G401.6 (cell line): ENCODE measurements around the gene KCNIP1.

Experiments used
- FAIRE-seq: peaks from 2 replicates; lab custom pipeline; 2012; peaks lifted over from hg19 to GRCh38; lab: Jason Lieb, UNC

Gene KCNIP1

DNA sequence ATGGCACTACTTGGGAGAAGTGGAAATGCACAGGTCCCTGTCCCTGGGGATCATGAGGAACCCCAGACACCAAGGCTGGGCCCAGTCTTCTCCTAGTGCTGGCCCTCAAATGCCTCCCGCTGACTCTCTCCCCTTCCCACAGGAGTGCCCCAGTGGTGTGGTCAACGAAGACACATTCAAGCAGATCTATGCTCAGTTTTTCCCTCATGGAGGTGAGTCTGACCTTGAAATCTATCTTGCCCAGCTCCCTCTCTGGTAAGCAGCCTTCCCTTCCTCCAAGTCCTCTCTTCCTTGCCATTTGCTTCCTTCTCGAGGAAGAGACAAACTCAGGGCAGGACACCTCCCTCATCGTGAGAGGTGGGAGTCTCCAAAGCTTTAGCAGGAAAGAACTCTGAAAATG is 216.4 kb downstream of the KCNIP1 start:
- no peak for FAIRE-seq

DNA sequence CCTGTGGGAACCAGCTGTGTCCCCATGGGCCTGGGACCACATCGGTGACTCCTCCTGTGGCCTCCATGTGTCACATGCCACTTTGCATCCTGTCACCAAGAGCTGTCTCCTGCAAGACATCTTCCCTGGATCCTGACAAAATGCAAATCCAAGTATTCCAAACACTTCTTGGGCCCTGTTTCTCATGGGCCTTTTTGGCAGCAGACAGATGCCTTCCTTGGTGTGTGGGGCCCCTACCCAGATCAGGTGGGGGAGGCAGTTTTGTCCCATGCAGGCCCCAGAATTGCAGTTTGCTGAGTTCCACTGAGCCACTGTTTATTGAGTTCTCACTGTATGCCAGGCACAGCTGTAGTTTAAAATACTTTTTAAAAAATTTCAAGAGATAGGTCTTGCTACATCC is 217.2 kb downstream of the KCNIP1 start:
- FAIRE-seq = no peak

DNA sequence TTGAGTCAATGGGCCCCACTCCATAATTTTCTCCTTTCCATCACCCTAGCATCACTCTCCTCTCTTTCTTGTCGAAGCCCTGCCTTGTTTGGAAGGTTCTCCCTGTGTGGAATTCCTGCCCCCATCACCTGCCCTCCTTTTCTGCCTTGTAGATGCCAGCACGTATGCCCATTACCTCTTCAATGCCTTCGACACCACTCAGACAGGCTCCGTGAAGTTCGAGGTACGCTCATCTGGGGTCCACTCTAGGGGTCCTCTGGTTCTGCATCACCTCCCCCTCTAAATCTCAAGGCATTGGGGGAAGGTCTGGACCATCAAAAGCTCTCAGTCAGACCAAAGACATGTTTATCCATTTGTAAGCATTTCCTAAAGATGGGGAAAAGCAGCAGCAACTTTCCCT is 217.9 kb downstream of the KCNIP1 start:
- no peak for FAIRE-seq

DNA sequence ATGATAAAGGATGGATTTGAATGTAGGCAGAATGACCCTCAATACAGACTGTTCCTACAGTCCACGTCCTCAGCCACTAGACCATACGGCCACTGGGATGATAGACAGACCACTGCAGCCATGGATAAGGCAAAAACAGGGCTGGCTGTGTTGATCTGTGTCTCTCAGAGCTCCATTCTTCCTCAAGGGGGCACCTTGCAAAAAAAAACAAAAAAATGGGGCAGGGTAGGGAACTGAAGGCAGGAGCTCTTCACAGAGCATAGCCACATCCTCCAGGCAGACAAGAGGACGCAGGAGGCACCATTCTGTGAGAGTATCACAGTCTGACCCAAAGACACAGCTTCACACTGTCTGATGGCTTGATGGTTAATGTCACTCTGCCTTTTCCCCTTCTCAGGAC is 218.5 kb downstream of the KCNIP1 start:
- no peak for FAIRE-seq

DNA sequence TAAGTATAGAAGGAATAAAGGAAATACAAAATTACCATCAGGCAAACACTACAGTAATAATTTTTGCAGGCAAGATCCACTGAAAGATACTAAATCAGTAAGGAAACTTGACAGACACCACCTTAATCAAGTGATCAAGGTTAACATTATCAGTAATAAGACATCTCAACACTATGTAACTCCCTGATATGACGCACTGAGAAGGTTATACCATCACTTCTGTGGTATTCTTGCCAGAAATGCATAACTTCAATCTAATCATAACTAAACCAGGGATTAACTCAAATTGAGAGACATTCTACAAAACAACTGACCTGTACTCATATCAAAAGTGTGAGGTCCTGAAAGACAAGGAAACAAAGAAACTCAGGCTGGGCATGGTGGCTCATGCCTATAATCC is 227.2 kb downstream of the KCNIP1 start:
- no peak for FAIRE-seq

DNA sequence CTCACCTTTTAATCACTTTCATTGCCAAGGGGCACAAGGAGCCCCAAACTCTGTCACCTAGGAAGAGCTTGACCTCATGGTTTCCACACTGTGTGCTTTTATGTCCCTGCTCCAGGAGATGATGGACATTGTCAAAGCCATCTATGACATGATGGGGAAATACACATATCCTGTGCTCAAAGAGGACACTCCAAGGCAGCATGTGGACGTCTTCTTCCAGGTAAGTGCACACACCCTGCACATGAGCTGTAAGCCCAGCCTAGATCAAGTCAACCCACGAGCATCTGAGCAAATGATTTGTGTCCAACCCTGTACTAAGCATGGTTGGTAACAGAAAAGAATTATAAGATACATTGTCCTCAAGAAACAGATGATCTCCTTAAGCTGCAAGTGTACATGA is 228.9 kb downstream of the KCNIP1 start:
- FAIRE-seq = no peak

DNA sequence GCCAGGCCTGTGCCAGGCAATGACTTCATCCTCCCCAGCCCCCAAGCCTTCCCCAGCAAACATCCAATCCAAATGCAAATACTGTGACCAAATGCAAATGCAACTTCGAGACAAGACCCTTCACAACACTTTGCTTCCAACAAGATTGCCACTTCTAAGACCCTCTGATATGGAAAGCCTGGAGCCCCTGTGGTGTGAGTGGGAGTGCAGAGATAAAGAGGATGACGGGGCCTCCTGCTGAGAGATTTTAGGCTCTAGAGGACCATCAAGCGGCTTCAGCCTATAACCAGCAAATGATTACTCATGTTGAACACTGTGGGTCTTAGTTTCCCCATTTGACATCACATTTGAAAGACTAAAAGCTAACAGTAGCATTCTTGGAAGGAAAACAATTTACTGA is 233.1 kb downstream of the KCNIP1 start:
- no peak for FAIRE-seq

DNA sequence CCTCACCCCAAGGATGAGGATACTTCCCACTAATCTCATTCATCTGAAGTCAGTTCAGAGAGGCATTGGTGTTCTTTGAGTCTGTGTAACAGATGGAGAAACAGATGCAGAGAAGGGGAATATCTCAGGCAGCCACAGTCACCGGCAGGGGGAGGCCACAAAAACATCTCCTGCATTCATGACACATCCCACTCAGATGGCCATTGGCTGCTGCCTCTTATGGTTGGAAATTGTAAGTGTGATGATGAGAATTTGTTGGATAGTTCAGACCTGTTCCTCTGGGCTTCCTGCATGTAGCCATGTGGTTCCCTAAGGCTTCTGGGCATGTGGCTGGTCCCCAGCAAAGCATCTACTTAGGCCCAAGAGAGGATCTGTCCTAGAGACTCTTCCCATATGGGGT is 233.8 kb downstream of the KCNIP1 start:
- FAIRE-seq = no peak

DNA sequence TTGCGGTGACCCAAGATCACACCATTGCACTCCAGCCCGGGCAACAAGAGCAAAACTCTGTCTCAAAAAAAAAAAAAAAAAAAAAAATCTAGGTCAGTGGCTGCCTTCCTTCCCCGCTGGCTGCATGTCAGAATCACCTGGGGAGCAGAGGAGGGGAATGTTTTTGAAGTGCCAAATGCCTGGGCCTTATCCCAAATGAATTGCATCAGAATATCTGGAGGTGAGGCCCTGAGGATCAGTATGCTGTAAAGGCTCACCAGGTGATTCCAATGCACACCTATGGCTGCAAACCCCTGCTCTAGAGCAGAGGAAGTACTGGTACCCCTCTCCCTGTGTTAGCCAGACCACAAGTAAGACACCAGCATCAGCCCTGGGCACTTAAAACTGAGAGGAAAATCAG is 235.0 kb downstream of the KCNIP1 start:
- FAIRE-seq = no peak

DNA sequence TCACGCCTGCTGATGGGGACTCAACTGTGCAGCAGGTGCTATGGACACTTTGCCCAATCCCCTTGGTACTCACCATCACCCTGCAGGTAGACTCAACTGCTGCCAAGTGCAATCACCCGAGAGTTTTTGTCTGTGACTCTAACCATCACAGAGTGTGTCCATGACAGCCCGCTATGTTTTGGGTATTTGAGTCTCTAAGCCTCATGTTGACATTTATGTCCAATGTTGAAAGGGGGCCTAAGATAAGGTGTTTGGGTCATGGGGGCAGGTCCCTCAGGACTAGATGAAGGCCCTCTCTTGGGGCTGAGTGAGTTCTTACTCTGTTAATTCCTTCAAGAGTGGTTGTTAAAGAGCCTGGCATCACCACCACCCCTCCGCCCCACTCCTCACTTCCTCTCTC is 235.6 kb downstream of the KCNIP1 start:
- FAIRE-seq = no peak

DNA sequence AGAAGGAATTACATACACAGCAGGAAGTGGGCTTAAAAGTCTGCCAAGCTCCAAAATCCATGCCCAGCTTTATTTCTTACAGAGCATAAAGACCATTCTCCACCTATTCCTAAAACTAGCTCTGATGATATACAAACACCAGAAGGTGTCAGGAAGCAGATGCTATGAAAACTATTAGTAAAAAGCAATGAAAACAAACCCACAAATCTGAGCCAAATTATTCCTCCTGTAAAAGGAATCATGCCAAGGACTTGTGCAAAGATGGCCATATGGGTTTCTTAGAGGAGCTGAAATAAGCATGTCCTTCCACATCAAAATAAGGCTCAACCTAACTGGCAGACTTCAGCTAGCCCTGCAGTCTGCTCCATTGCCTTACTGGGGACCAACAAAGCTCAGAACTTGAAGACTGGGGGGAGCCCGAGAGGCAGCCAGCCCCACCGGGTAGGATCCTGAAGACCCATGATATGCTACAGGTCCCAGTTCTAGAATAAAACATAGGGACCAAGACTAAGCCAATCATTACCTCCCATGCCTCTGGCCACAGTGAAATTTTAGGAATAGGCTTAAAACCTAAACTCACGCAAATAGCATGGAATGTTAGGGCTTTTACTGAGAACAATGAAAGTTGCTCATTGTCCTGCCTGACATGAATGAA is 236.9 kb downstream of the KCNIP1 start:
- FAIRE-seq = no peak

DNA sequence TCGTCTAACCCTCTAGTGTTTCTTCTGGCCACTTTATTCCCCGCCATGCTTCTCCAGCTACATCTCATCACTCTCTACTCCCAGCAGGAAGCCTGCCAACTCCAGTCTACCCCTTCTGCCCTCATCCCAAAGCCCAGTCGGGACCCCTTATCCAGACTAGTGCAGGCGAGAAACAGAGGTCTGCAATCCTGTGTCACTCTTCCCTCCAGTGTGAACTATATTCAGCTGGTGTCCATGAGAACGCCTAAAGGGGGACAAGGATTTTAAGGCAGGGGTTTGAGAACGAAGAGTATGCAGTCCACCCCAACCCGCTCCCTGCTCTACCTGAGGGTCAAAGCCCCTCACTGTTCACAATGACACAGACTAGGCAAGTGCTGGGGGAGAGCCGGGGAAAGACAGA is 238.0 kb downstream of the KCNIP1 start:
- no peak for FAIRE-seq

DNA sequence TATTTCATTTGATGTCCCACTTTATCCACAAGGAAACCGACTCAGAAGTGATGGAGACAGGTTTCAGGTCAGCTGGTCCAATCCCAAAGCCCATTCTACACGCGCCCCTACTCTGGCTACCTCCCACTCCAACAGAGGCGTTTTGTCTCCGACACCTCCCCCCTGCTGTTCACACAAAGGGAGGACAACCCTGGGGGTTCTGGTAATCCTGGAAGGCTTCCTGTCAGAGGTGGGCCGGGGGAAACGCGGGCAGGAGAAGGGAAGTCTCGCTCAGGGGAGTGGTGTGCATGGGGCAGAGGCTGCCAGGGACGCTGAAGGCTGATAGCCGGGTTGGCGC is 240.0 kb downstream of the KCNIP1 start:
- FAIRE-seq = no peak

DNA sequence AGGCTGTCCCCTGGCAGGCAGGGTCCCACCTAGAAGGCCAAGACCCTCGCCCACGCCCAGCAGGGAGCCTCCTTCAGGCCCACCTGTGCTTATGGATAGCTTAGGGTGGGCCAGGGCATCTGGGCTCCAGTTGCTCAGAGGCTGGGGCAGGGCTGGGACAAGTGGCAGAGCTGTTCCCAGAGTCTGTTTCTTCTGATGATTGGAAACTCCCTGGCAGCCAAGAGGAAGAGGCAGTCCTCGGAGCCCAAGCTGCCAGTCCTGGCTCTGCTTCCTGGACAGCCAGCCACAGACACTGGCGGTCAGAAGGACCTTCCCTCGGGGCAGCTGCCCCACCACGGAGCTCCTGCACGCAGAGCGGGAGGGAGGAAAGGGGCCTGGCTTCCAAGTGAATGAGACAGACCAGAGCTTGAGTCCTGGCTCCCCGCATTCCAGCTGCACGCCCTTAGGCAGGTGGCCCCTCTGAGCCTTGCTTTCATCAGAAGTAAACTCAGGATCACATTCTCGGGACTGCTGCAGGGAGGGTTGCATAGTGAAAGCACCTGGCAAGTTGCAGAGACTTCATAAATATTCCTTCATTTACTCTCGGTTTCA is 241.8 kb downstream of the KCNIP1 start:
- no peak for FAIRE-seq

DNA sequence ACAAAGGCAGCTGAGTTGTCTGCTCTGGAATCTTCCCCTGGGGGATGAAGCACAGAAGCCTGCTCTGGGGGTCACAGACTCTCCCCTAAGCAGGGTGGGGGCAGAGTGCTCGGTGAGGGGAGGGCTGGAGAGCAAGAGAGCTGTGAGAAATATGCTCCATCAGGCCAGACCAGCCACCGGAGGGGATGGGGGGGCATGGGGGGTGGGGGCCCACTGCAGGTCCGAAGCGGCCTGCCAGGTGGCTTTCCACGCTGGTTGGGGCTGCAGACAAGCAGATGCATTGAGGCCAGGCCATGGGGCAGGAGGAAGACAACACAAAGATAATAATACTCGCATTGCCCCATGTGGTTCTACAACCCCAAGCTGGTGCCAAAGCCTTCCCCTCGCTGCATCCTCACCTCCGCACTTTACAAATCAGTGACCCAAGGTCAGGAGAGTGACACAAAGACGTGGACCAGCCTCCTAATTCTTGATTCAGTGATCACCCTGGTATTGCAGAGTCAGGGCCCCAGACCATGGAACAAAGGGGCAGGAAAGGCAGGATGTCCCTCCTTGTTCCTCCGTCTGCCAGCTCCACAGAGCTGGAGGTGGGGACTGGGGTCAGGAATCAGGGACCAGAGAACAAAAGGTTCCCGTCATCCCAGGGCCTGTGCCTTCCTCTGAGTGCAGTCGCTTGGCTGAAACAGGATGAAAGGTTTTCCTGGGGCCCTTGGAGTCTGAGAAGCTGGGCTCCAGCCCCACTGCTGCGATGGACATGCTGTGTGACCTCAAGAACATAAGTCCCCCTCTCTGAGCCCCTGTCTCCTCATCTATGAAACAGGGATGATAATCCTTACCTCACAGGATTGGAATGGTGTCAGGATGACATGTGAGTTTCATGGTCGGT is 242.5 kb downstream of the KCNIP1 start:
- no peak for FAIRE-seq

DNA sequence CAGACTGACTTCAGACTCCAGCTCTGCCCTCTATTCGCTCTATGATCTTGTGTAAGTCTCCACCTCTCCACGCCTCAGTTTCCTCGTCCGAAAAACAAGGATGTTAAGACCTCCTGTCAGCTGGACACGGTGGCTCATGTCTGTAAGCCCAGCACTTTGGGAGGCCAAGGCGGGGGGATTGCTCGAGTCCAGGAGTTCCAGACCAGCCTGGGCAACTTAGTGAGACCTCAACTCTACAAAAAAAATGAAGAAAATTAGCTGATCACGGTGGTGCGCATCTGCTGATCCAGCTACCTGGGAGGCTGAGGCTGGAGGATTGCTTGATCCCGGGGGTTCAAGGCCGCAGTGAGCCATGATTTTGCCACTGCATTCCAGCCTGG is 243.1 kb downstream of the KCNIP1 start:
- FAIRE-seq = no peak

DNA sequence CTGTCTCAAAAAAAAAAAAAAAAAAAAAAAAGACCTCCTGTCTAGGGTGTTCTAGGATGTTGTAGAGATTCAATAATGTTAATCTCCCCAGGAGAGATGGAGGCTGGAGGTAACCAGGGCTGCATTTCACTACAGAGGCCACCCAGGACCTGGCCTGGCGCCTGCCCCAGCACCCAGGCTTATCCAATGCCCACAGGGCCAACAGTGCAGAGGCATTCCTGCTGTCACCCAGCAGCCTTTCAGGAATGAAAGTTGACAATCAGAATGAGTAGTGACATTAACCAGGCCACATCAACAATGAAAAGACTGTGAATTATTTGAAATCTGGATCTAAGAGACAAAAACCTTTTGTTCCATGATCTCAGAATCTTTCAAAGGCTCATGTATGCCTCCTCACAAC is 243.5 kb downstream of the KCNIP1 start:
- FAIRE-seq = no peak

DNA sequence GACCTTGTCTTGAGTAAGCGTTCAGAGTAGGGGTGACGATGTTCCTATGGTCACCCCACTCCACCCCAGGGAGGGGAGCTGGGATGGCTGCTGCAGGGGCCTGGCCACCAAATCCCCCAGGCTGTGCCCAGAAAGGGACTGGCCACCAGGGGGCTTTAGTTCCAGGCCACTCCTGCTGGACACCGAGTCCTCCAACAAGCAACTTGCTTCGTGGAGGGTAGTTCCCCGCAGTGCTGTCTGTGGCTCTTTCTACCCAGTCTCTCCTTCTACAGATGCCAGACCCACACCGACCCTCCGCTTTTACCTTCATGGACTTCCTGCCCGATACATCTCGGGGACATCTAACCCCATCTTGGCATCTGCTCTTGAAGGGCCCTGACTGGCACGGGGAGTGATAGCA is 244.0 kb downstream of the KCNIP1 start:
- no peak for FAIRE-seq

DNA sequence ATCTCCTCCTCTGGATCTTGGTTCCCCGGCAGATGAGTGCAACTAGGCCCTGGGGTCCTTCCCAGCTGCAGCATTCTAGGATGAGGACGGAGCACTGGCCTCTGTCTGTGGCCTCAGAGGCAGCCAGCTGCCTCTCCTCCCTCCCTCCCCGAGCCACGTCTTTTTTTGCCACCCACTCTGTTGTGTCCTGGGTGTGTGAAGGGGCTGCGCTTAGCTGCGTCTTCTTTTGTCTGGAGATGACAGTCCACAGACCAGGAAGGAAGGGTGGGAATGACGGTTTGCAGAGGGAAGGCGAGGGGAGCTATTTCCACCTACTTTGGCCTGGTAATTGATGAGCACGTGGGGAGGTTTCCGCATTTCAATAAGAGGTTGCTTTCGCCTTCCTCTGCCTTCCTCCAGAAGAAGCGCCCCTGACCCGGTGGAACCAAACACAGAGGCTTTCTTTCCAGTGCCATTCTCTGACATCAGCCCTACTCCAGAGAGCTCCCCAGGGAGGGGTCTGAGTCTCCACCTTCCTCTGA is 245.2 kb downstream of the KCNIP1 start:
- FAIRE-seq = no peak

DNA sequence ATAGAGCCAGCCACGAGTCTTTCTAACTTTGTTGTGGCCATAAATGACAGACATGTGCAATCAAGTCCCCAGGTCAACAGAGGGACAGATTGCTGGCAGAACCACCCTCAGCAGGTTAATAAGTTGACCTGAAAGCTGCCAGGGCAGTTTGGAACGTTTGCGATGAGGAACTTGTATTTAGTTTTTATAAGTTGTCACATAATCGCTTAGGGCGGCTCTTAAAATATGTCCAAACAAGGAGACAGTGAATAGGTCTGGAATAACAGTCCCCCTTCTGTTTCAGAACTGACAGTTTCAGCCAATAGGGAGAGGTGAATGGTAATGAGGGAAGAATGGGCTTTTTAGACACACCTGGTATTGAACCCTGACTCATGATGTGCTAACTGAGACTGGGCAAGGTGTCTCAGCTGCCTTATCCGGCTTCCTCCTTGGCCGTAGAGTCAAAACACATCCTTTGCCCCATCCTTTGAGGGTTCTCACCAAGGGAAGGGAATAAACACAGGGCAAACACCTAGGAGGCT is 246.2 kb downstream of the KCNIP1 start:
- FAIRE-seq = no peak

DNA sequence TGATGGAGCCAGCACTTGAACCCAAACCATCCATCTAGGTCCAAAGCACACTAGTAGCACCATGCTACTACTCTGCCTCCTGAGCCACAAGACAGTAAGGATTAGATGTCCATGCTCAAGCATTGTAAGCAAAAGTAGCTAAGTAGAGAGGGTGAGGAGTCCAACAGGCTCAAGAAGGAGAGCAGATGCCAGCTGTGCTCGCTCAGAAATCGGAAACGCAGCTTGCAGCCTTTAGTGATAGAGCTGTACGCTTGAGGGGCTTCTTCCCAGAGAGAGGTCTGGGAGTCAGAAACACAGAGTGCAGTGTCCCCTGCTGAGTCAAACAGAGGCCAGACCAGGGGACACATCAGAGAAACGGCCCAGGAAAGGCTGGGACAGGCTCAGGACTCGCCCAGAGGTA is 247.0 kb downstream of the KCNIP1 start:
- no peak for FAIRE-seq

DNA sequence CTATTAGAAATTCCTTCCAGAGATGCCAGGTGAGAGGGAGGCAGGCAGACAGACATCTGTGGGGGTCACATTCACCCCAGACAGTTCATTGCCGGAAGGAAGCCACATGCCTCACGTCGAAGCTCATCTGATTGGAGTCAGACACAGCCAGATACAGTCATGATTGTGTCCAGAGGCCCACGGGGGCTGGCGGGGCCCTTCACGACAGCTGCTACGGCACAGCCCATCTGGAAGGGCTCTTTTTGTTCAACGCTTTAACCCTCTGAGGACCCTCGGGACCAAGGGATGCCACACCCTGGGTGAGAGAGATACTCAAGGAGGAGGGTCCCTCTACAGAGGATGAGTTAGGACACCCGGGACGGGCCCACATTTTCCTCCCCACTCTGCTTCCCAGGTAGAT is 247.8 kb downstream of the KCNIP1 start:
- FAIRE-seq = no peak
